Vagina (tissue), 2 donors: ENCODE results near the gene ZBTB11.

Experiments used
- POLR2AphosphoS5 ChIP-seq, 2 donors: sonication (generic); formaldehyde crosslinking; IDR thresholded peaks; one replicate each; pipeline ENCODE4 v1.9.0; 2017; ENCODE audit warnings: antibody characterized with exemption in 2 of 2, mild to moderate bottlenecking in 2 of 2, low read depth in 1 of 2; ENCODE audit not compliant: insufficient read depth in 1 of 2
- TF ChIP-seq, protein P1 (sequence below), 3 experiments: fragments of 450-650 bp in 2 of 3; fragments of 200-600 bp in 1 of 3; sonication (generic) in 1 of 3; IDR thresholded peaks; one replicate each; pipeline ENCODE4 v1.5.1; 2017 to 2019; ENCODE audit warnings: antibody characterized with exemption in 3 of 3, mild to moderate bottlenecking in 2 of 3, moderate library complexity in 2 of 3

DNA sequence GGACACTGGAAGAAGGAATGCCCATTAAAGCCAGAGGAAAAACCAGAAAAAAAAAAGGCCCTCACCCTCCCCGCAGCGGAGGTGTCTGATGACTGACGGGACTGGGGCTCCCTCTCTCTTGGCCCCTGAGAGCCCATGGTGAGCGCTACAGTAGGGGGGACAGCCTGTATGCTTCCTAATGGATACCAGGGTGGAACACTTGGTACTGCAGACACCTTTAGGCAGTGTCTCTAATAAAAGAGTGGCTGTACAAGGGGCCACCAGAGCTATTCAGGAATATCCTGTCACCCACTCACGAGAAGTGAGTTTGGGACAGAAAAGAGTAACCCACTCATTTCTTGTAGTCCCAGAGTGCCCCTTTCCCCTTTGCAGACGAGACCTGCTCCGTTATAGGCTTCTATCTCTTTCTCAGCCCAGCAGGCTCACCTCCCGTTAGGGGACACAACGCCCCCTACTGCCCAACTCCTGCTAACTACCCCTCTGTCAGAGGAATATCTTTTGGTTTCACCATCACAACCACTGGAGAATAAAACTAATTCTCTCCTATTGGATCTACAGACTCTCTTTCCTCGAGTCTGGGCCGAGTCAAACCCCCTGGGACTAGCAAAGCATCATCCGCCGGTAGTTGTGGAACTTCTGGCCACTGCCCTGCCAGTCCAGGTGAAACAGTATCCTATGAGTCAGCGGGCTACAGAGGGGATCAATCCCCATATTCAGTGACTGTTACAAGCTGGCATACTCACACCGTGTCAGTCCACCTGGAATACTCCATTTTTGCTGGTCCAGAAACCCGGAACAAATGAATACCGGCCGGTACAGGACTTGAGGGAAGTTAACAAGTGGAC lies 40.8 kb downstream of the ZBTB11 start:
- TF ChIP-seq POLR2AphosphoS5 (IDR thresholded peaks at IDR 0.05; ENCODE audit: insufficient read depth in 1 of 2, low read depth in 1 of 2) = no peak
- TF ChIP-seq, protein P1, sequence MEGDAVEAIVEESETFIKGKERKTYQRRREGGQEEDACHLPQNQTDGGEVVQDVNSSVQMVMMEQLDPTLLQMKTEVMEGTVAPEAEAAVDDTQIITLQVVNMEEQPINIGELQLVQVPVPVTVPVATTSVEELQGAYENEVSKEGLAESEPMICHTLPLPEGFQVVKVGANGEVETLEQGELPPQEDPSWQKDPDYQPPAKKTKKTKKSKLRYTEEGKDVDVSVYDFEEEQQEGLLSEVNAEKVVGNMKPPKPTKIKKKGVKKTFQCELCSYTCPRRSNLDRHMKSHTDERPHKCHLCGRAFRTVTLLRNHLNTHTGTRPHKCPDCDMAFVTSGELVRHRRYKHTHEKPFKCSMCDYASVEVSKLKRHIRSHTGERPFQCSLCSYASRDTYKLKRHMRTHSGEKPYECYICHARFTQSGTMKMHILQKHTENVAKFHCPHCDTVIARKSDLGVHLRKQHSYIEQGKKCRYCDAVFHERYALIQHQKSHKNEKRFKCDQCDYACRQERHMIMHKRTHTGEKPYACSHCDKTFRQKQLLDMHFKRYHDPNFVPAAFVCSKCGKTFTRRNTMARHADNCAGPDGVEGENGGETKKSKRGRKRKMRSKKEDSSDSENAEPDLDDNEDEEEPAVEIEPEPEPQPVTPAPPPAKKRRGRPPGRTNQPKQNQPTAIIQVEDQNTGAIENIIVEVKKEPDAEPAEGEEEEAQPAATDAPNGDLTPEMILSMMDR (IDR thresholded peaks at IDR 0.05) = peak; percentile 34 to 49 (median 44)
